Vagina (tissue), 2 donors: ENCODE data around the gene PSORS1C1. TPM values are rescaled to one million over a fixed set of nuclear protein-coding genes. Genes with fewer than 3 reads are reported as not detected.

Source experiments
- DNase-seq, 2 donors: peaks; one replicate each; pipeline ENCODE4 v3.0.0-alpha.2; 2017; ENCODE audit errors: extremely low spot score in 2 of 2
- H3K27ac ChIP-seq: fragments of 200-600 bp; sonication (generic); one replicate; pipeline ENCODE4 v1.5.1; 2019
- H3K27me3 ChIP-seq: fragments of 200-600 bp; sonication (generic); one replicate; pipeline ENCODE4 v1.5.1; 2019
- H3K36me3 ChIP-seq, 2 donors: fragments of 200-600 bp; sonication (generic); one replicate each; pipeline ENCODE4 v1.5.1; 2017 to 2019
- H3K4me1 ChIP-seq: fragments of 200-600 bp; sonication (generic); one replicate; pipeline ENCODE4 v1.5.1; 2019
- H3K4me3 ChIP-seq, 2 donors: fragments of 200-600 bp; sonication (generic); 1 replicate in 1 of 2; 2 replicates in 1 of 2; pipeline ENCODE4 v1.5.1; 2016 to 2019
- H3K9me3 ChIP-seq: fragments of 200-600 bp; sonication (generic); one replicate; pipeline ENCODE4 v1.5.1; 2019
- CTCF ChIP-seq, 3 experiments: fragments of 450-650 bp in 2 of 3; fragments of 200-600 bp in 1 of 3; sonication (generic) in 1 of 3; IDR thresholded peaks; one replicate each; pipeline ENCODE4 v1.5.1; 2017 to 2019; ENCODE audit warnings: antibody characterized with exemption in 3 of 3, mild to moderate bottlenecking in 2 of 3, moderate library complexity in 2 of 3
- POLR2A ChIP-seq, 2 donors: fragments of 450-650 bp; IDR thresholded peaks; one replicate each; pipeline ENCODE4 v1.6.1; 2017; ENCODE audit warnings: antibody characterized with exemption in 2 of 2, mild to moderate bottlenecking in 2 of 2, moderate library complexity in 2 of 2
- POLR2AphosphoS5 ChIP-seq, 2 donors: sonication (generic); formaldehyde crosslinking; IDR thresholded peaks; one replicate each; pipeline ENCODE4 v1.9.0; 2017; ENCODE audit warnings: antibody characterized with exemption in 2 of 2, mild to moderate bottlenecking in 2 of 2, low read depth in 1 of 2; ENCODE audit not compliant: insufficient read depth in 1 of 2
- intact Hi-C: fragments of 100-400 bp; cut with DNase I; formaldehyde crosslinking; loops from one replicate; pipeline ENCODE4 v1.15.1; 2023
- total RNA-seq: library from RNA; depleted of rRNA; stranded (reverse); fragments of >200 nt; gene quantifications from one replicate; pipeline ENCODE4 v1.2.3, GENCODE V29; 2016

Gene PSORS1C1
- total RNA-seq, 1 donor from 2014 or later: 9.6 TPM

DNA sequence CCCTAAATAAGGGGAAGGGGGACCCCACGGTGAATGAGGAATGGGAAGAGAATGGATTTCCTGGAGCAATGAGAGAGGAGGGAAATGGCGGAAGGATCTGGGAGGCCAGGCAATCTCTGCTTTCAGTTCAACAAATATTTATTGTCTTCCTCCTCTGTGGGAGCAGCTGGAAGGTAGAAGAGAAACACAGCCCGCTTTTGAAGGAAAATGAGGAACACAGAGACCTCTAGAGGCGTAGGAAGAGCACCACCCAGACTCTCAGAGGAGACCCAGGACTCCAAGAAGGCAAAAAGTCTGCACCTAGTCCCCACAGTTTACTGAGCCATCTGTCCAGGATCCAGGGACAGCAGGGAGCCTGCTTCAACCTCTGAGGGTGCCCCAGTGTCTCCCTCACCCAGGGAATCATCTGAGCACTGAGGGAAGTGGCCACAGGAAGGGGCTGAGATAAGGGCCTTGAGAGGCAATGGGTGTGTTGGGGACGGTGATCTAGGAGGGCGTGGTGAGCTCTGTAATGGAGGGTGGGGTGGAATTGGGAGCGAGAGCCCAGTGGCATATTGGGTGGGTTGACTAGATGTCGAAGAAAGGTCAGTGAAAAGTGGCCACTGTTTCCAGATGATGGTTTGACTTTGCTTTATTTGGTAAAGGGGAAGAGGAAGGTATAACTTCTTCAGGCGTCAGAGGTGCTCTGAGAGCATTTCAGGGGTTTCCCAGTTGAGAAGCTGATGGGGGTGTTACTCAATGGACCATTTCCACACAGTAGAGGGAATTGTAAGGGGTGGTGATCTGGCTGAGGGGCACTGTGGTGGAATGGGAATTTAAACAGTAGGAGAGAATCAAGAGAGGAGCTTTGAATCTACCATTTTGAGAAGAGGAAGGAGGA is 610 bp downstream of the PSORS1C1 start:
- Histone ChIP-seq H3K27me3 (no peaks in the 10 kb centered on the region), H3K9me3 (no peaks in the 10 kb centered on the region), H3K27ac (peak overlapping the region; percentile 81), H3K36me3 (no peaks in the 10 kb centered on the region), H3K4me3 (peak overlapping the region; percentile 29 to 35), H3K4me1 (peaks cover 48% of the 10 kb centered on the region)
- TF ChIP-seq POLR2A (IDR thresholded peaks at IDR 0.05) (no peak), POLR2AphosphoS5 (IDR thresholded peaks at IDR 0.05; ENCODE audit: insufficient read depth in 1 of 2, low read depth in 1 of 2) (peak in 1 of 2 donors; percentile 1)
- no peak for DNase-seq
- intact Hi-C loops: no loop called here

GRCh38 chr6:31115941-31116560 is 1.5 kb downstream of the PSORS1C1 start:
- intact Hi-C loops: no loop called here

GRCh38 chr6:31116661-31117385 is 2.2 kb downstream of the PSORS1C1 start:
- peak overlapping the region; percentile 44 for H3K27ac ChIP-seq
- peak overlapping the region; percentile 23 to 30 for H3K4me3 ChIP-seq
- intact Hi-C loops: no loop called here
- no peaks in the 10 kb centered on the region for H3K9me3 ChIP-seq
- TF ChIP-seq POLR2AphosphoS5 (IDR thresholded peaks at IDR 0.05; ENCODE audit: insufficient read depth in 1 of 2, low read depth in 1 of 2): peak in 1 of 2 donors; percentile 32
- no peak for TF ChIP-seq POLR2A (IDR thresholded peaks at IDR 0.05)
- no peak for DNase-seq
- H3K4me1 ChIP-seq: peaks cover 48% of the 10 kb centered on the region
- no peaks in the 10 kb centered on the region for H3K27me3 ChIP-seq
- H3K36me3 ChIP-seq: no peaks in the 10 kb centered on the region

More at GRCh38 chr6:31115941-31116560, 1.5 kb downstream of the PSORS1C1 start:
- Histone ChIP-seq H3K4me1 (peaks cover 48% of the 10 kb centered on the region), H3K27me3 (no peaks in the 10 kb centered on the region), H3K4me3 (no peak overlapping the region), H3K27ac (peak overlapping the region; percentile 81), H3K9me3 (no peaks in the 10 kb centered on the region), H3K36me3 (no peaks in the 10 kb centered on the region)
- no peak for TF ChIP-seq POLR2AphosphoS5 (IDR thresholded peaks at IDR 0.05; ENCODE audit: insufficient read depth in 1 of 2, low read depth in 1 of 2)
- TF ChIP-seq CTCF (IDR thresholded peaks at IDR 0.05): no peak
- TF ChIP-seq POLR2A (IDR thresholded peaks at IDR 0.05): no peak
- DNase-seq: no peak

- Histone ChIP-seq H3K27me3 (no peaks in the 10 kb centered on the region), H3K4me1 (peaks cover 57% of the 10 kb centered on the region), H3K4me3 (no peak overlapping the region), H3K27ac (no peak overlapping the region), H3K36me3 (no peaks in the 10 kb centered on the region), H3K9me3 (no peaks in the 10 kb centered on the region)
- no peak for DNase-seq
- intact Hi-C loops: no loop called here
- TF ChIP-seq POLR2A (IDR thresholded peaks at IDR 0.05) (no peak), POLR2AphosphoS5 (IDR thresholded peaks at IDR 0.05; ENCODE audit: insufficient read depth in 1 of 2, low read depth in 1 of 2) (no peak), CTCF (IDR thresholded peaks at IDR 0.05) (no peak)
Measured at GRCh38 chr6:31118178-31118577, 3.6 kb downstream of the PSORS1C1 start.

GRCh38 chr6:31120151-31120915 is 5.7 kb downstream of the PSORS1C1 start, which contains the start of gene CDSN:
Gene CDSN (minus strand): TSS chr6:31120446. CDS start chr6:31120419, 27 bp downstream.
- TF ChIP-seq POLR2AphosphoS5 (IDR thresholded peaks at IDR 0.05; ENCODE audit: insufficient read depth in 1 of 2, low read depth in 1 of 2) (no peak), CTCF (IDR thresholded peaks at IDR 0.05) (no peak), POLR2A (IDR thresholded peaks at IDR 0.05) (no peak)
- intact Hi-C loops: no loop called here
- no peak for DNase-seq
- Histone ChIP-seq H3K4me1 (peaks cover 48% of the 10 kb centered on the region), H3K9me3 (no peaks in the 10 kb centered on the region), H3K36me3 (no peaks in the 10 kb centered on the region), H3K27me3 (no peaks in the 10 kb centered on the region), H3K27ac (no peak within 1 kb of the TSS), H3K4me3 (no peak within 1 kb of the TSS)
